Measurements from ENCODE around the gene TC2N. TPM values are rescaled to one million over a fixed set of nuclear protein-coding genes. Genes with fewer than 3 reads are reported as not detected.

Gene TC2N
- polyA plus RNA-seq, 3 donors = 0.24 to 0.55 TPM; not detected in 1

DNA sequence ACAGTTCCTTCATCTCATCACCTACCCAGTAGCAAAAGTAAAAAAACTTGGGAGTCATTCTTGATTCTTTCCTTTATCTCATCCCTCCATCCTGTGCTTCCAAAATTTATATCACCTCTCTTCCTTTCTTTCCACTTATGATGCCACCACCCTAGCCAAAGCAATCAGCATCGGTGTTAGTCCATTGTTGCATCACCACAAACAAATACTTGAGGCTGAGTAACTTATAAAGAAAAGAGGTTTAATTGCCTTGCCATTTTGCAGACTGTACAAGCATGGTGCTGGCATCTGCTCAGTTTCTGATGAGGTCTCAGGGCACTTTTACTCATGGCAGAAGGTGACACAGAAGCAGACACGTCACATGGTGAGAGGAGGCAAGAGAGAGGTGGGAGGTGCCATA is 115.6 kb downstream of the TC2N start:
- Mint-ChIP-seq H3K27me3 (ENCODE audit: low read depth in 3 of 3) (no peaks in the 10 kb centered on the region), H3K36me3 (no peaks in the 10 kb centered on the region), H3K4me1 (no peaks in the 10 kb centered on the region), H3K4me3 (no peak overlapping the region), H3K9me3 (peaks cover 0 to 2% (median 0%) of the 10 kb centered on the region in 7 donors), H3K27ac (no peak overlapping the region)
- Histone ChIP-seq H3K27ac (ENCODE audit: low read depth in 1 of 2, low read length in 2 of 2) (no peak overlapping the region), H3K4me1 (ENCODE audit: control insufficient read depth in 1 of 2, insufficient read depth in 2 of 2, low read length in 2 of 2) (no peaks in the 10 kb centered on the region), H4K20me1 (ENCODE audit: insufficient read depth, low read length) (no peaks in the 10 kb centered on the region), H3K4me2 (replicated peaks; ENCODE audit: extremely low read depth, low read length, poor library complexity, severe bottlenecking) (no peak overlapping the region), H2AFZ (ENCODE audit: insufficient read depth, low read depth, low read length, poor library complexity, severe bottlenecking) (no peak overlapping the region), H3K9me3 (replicated peaks in 1 of 2; ENCODE audit: control insufficient read depth in 1 of 2, insufficient read depth in 1 of 2, low read length in 2 of 2) (no peaks in the 10 kb centered on the region), H3K9ac (ENCODE audit: insufficient read depth, low read length, poor library complexity, severe bottlenecking) (no peak overlapping the region), H3K79me2 (ENCODE audit: insufficient read depth, low read length) (no peaks in the 10 kb centered on the region), H3K4me3 (replicated peaks in 1 of 3; ENCODE audit: low read depth in 2 of 3, low read length in 3 of 3) (no peak overlapping the region), H3K36me3 (replicated peaks in 1 of 2; ENCODE audit: control insufficient read depth in 1 of 2, insufficient read depth in 2 of 2, low read length in 2 of 2) (no peaks in the 10 kb centered on the region), H3K27me3 (ENCODE audit: control insufficient read depth in 2 of 2, insufficient read depth in 2 of 2, low read length in 2 of 2) (no peaks in the 10 kb centered on the region)
- WGBS (ENCODE audit: insufficient coverage) = no CpG with 5 or more reads among the region's 2 CpGs
- DNase-seq = no peak
- TF ChIP-seq, protein P1, sequence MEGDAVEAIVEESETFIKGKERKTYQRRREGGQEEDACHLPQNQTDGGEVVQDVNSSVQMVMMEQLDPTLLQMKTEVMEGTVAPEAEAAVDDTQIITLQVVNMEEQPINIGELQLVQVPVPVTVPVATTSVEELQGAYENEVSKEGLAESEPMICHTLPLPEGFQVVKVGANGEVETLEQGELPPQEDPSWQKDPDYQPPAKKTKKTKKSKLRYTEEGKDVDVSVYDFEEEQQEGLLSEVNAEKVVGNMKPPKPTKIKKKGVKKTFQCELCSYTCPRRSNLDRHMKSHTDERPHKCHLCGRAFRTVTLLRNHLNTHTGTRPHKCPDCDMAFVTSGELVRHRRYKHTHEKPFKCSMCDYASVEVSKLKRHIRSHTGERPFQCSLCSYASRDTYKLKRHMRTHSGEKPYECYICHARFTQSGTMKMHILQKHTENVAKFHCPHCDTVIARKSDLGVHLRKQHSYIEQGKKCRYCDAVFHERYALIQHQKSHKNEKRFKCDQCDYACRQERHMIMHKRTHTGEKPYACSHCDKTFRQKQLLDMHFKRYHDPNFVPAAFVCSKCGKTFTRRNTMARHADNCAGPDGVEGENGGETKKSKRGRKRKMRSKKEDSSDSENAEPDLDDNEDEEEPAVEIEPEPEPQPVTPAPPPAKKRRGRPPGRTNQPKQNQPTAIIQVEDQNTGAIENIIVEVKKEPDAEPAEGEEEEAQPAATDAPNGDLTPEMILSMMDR (IDR thresholded peaks at IDR 0.05) = no peak
- intact Hi-C loops (cut with micrococcal nuclease) = no loop called here

DNA sequence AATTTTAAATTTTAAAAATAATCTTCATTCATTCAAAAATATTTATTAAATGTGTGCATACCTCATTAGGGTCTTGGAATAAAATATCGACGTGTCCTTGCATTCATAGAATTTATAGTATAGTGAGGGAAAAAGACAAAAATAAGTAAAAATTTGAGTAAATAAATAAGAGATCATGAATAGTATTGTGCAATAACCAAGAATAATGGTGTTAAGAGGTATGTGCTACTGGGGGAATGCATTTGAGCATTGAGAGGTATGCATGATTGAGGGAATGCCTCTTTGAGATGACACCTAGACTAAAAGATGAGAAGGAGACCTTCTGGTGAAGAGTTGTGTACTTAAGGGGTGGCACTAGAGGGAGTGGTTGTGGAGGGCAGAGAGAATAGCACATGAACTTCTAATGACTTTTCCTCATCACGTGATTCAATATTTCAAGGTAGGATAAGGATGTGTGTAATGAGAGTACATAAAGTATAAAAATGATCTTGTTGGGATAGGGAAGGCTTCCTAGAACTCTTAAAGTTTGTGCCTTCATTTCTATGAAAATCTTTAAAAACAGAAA is 116.6 kb downstream of the TC2N start:
- DNase-seq = no peak
- no peaks in the 10 kb centered on the region for H3K27me3 Mint-ChIP-seq (ENCODE audit: low read depth in 3 of 3)
- no peak overlapping the region for H3K27ac ChIP-seq (ENCODE audit: low read depth in 1 of 2, low read length in 2 of 2)
- H3K4me1 ChIP-seq (ENCODE audit: control insufficient read depth in 1 of 2, insufficient read depth in 2 of 2, low read length in 2 of 2) = no peaks in the 10 kb centered on the region
- no peaks in the 10 kb centered on the region for H3K36me3 Mint-ChIP-seq
- no peaks in the 10 kb centered on the region for H3K9me3 ChIP-seq (replicated peaks in 1 of 2; ENCODE audit: control insufficient read depth in 1 of 2, insufficient read depth in 1 of 2, low read length in 2 of 2)
- H3K27ac Mint-ChIP-seq = no peak overlapping the region
- H3K4me3 Mint-ChIP-seq = no peak overlapping the region
- WGBS (ENCODE audit: insufficient coverage) = no CpG with 5 or more reads among the region's 3 CpGs
- no peaks in the 10 kb centered on the region for H3K79me2 ChIP-seq (ENCODE audit: insufficient read depth, low read length)
- H3K9me3 Mint-ChIP-seq = peaks cover 0 to 2% (median 0%) of the 10 kb centered on the region in 7 donors
- H4K20me1 ChIP-seq (ENCODE audit: insufficient read depth, low read length) = no peaks in the 10 kb centered on the region
- TF ChIP-seq, protein P1 (IDR thresholded peaks at IDR 0.05) = no peak
- H3K27me3 ChIP-seq (ENCODE audit: control insufficient read depth in 2 of 2, insufficient read depth in 2 of 2, low read length in 2 of 2) = no peaks in the 10 kb centered on the region
- H3K9ac ChIP-seq (ENCODE audit: insufficient read depth, low read length, poor library complexity, severe bottlenecking) = no peak overlapping the region
- no peaks in the 10 kb centered on the region for H3K4me1 Mint-ChIP-seq
- intact Hi-C loops (cut with micrococcal nuclease) = no loop called here
- no peaks in the 10 kb centered on the region for H3K36me3 ChIP-seq (replicated peaks in 1 of 2; ENCODE audit: control insufficient read depth in 1 of 2, insufficient read depth in 2 of 2, low read length in 2 of 2)
- H3K4me2 ChIP-seq (replicated peaks; ENCODE audit: extremely low read depth, low read length, poor library complexity, severe bottlenecking) = no peak overlapping the region
- H2AFZ ChIP-seq (ENCODE audit: insufficient read depth, low read depth, low read length, poor library complexity, severe bottlenecking) = no peak overlapping the region
- no peak overlapping the region for H3K4me3 ChIP-seq (replicated peaks in 1 of 3; ENCODE audit: low read depth in 2 of 3, low read length in 3 of 3)
